WTC11 (cell line): ENCODE data around the gene ORC4. TPM values are rescaled to one million over a fixed set of nuclear protein-coding genes. Genes with fewer than 3 reads are reported as not detected.

ENCODE experiments used
- ATAC-seq: fragments of 200-7000 bp; cut with Tn5 transposase; 2 replicates; pipeline ENCODE4 v1.10.0; 2021; ENCODE audit warnings: mild to moderate bottlenecking, moderate library complexity
- CTCF ChIA-PET: fragments of 300-600 bp; sonication (Branson Sonifier 250); formaldehyde crosslinking; loops from one replicate; lab custom pipeline; 2021; ENCODE audit warnings: antibody characterized with exemption; lab: Charles Lee
- POLR2A ChIA-PET: fragments of 350-600 bp; sonication (Branson Sonifier 250); formaldehyde crosslinking; loops from one replicate; lab custom pipeline; 2021; ENCODE audit warnings: antibody characterized with exemption; lab: Charles Lee
- DNase-seq: peaks from one replicate; pipeline ENCODE4 v3.0.0; 2021; ENCODE audit warnings: low spot score
- H3K27ac Mint-ChIP-seq: 2 replicates; pipeline ENCODE4 v1.8.0; 2021; ENCODE audit warnings: mixed read lengths
- H3K27me3 Mint-ChIP-seq: 2 replicates; pipeline ENCODE4 v1.8.0; 2021; ENCODE audit warnings: low read depth, mild to moderate bottlenecking, moderate library complexity, mixed read lengths
- H3K36me3 Mint-ChIP-seq: 2 replicates; pipeline ENCODE4 v1.8.0; 2021; ENCODE audit warnings: mixed read lengths
- H3K4me1 Mint-ChIP-seq: 2 replicates; pipeline ENCODE4 v1.8.0; 2022; ENCODE audit warnings: mixed read lengths
- H3K4me3 Mint-ChIP-seq: 2 replicates; pipeline ENCODE4 v1.8.0; 2021; ENCODE audit warnings: mild to moderate bottlenecking, moderate library complexity, mixed read lengths
- H3K9me3 Mint-ChIP-seq: 2 replicates; pipeline ENCODE4 v1.8.0; 2021; ENCODE audit warnings: mixed read lengths
- CBFB ChIP-seq: sonication (generic); formaldehyde crosslinking; IDR thresholded peaks from 2 replicates; pipeline ENCODE4 v1.8.1; 2022; ENCODE audit warnings: mild to moderate bottlenecking, low read depth, missing genetic modification reagents
- CREB1 ChIP-seq: sonication (generic); formaldehyde crosslinking; IDR thresholded peaks from 2 replicates; pipeline ENCODE4 v1.8.0; 2023; ENCODE audit warnings: mild to moderate bottlenecking, missing genetic modification reagents
- CREM ChIP-seq: sonication (generic); formaldehyde crosslinking; IDR thresholded peaks from 2 replicates; pipeline ENCODE4 v1.8.1; 2022; ENCODE audit warnings: mild to moderate bottlenecking, missing genetic modification reagents, moderate library complexity
- ELF4 ChIP-seq: sonication (generic); formaldehyde crosslinking; IDR thresholded peaks from 2 replicates; pipeline ENCODE4 v1.8.1; 2022; ENCODE audit warnings: low read depth, mild to moderate bottlenecking, moderate library complexity, missing genetic modification reagents
- ETV6 ChIP-seq: sonication (generic); formaldehyde crosslinking; IDR thresholded peaks from 2 replicates; pipeline ENCODE4 v1.8.1; 2022; ENCODE audit warnings: mild to moderate bottlenecking, missing genetic modification reagents
- FOXJ3 ChIP-seq: sonication (generic); formaldehyde crosslinking; IDR thresholded peaks from 2 replicates; pipeline ENCODE4 v1.9.0; 2021; ENCODE audit warnings: missing genetic modification reagents, mild to moderate bottlenecking, borderline replicate concordance
- JAZF1 ChIP-seq: fragments of 250-450 bp; sonication (Bioruptor Pico); IDR thresholded peaks from 2 replicates; pipeline ENCODE4 v1.9.0; 2021; ENCODE audit warnings: moderate library complexity, mild to moderate bottlenecking, inconsistent platforms
- KAT7 ChIP-seq: sonication (generic); formaldehyde crosslinking; IDR thresholded peaks from 2 replicates; pipeline ENCODE4 v1.8.1; 2023; ENCODE audit warnings: missing genetic modification reagents, mild to moderate bottlenecking, borderline replicate concordance
- MAX ChIP-seq: sonication (generic); formaldehyde crosslinking; IDR thresholded peaks from 2 replicates; pipeline ENCODE4 v1.8.0; 2022; ENCODE audit warnings: mild to moderate bottlenecking, missing genetic modification reagents
- MYBL2 ChIP-seq: sonication (generic); formaldehyde crosslinking; IDR thresholded peaks from 2 replicates; pipeline ENCODE4 v1.8.1; 2023; ENCODE audit warnings: mild to moderate bottlenecking, moderate library complexity, missing genetic modification reagents
- NFATC4 ChIP-seq: fragments of 250-450 bp; sonication (Bioruptor Pico); IDR thresholded peaks from 2 replicates; pipeline ENCODE4 v1.9.0; 2021; ENCODE audit warnings: mild to moderate bottlenecking
- NFE2L1 ChIP-seq: sonication (generic); formaldehyde crosslinking; IDR thresholded peaks from 2 replicates; pipeline ENCODE4 v1.8.1; 2023; ENCODE audit warnings: missing genetic modification reagents
- NR2C2 ChIP-seq: sonication (generic); formaldehyde crosslinking; IDR thresholded peaks from 2 replicates; pipeline ENCODE4 v1.8.0; 2022; ENCODE audit warnings: mild to moderate bottlenecking, missing genetic modification reagents
- STAT6 ChIP-seq: sonication (generic); formaldehyde crosslinking; conservative IDR thresholded peaks from 2 replicates; pipeline ENCODE4 v1.8.1; 2023; ENCODE audit warnings: mild to moderate bottlenecking, low read depth, missing genetic modification reagents, moderate library complexity
- TCF7 ChIP-seq: sonication (generic); formaldehyde crosslinking; IDR thresholded peaks from 2 replicates; pipeline ENCODE4 v1.8.0; 2022; ENCODE audit warnings: mild to moderate bottlenecking, low read depth, missing genetic modification reagents, moderate library complexity
- ZNF121 ChIP-seq: sonication (generic); formaldehyde crosslinking; IDR thresholded peaks from 2 replicates; pipeline ENCODE4 v1.8.0; 2023; ENCODE audit warnings: missing genetic modification reagents
- ZNF396 ChIP-seq: fragments of 250-450 bp; sonication (Bioruptor Pico); IDR thresholded peaks from 2 replicates; pipeline ENCODE4 v1.8.0; 2021; ENCODE audit warnings: mild to moderate bottlenecking, moderate library complexity, borderline replicate concordance
- ZNF423 ChIP-seq: fragments of 250-450 bp; sonication (Bioruptor Pico); IDR thresholded peaks from 2 replicates; pipeline ENCODE4 v2.1.2; 2022; ENCODE audit warnings: mild to moderate bottlenecking, moderate library complexity
- total RNA-seq: library from RNA; stranded (reverse); gene quantifications from 3 replicates; pipeline ENCODE4 v1.2.3, GENCODE V29; 2021
- TF ChIP-seq, protein P1 (sequence below): sonication (generic); formaldehyde crosslinking; IDR thresholded peaks from 2 replicates; pipeline ENCODE4 v1.8.1; 2023; ENCODE audit warnings: mild to moderate bottlenecking, missing genetic modification reagents, moderate library complexity
- TF ChIP-seq, protein P2 (sequence below): fragments of 250-450 bp; sonication (Bioruptor Pico); IDR thresholded peaks from 2 replicates; pipeline ENCODE4 v1.8.0; 2021; ENCODE audit warnings: mild to moderate bottlenecking
- TF ChIP-seq, protein P3 (sequence below): sonication (generic); formaldehyde crosslinking; IDR thresholded peaks from 2 replicates; pipeline ENCODE4 v1.8.1; 2023; ENCODE audit warnings: mild to moderate bottlenecking, missing genetic modification reagents
- TF ChIP-seq, protein P4 (sequence below): sonication (generic); formaldehyde crosslinking; IDR thresholded peaks from 2 replicates; pipeline ENCODE4 v1.8.1; 2022; ENCODE audit warnings: mild to moderate bottlenecking, missing genetic modification reagents, moderate library complexity, borderline replicate concordance

The ORC4 gene
- total RNA-seq, 1 experiment from 2014 or later: 57.9 TPM

DNA sequence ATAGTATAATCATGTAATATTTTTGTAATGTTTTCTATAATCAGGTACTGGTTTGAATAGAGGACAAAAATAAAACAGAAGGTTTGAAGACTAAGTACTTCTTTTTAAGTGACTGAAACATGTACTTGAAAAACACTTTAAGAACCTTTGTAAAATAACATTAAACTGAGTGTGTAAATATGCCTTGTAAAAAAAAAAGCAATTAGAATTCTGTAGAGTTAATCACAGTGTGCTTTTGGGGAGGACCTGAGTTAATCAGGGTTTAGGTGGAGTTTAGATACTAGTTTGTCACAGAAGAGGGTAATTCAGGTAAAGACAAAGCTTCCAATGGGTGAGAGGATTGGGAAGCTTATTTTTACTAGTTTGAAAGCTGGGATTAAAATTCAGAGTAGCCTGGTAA is 10.6 kb upstream of the ORC4 start:
- no peaks in the 10 kb centered on the region for H3K27me3 Mint-ChIP-seq
- H3K9me3 Mint-ChIP-seq: no peaks in the 10 kb centered on the region
- no peak for ATAC-seq
- H3K27ac Mint-ChIP-seq: peak overlapping the region; percentile 60; the same call in 1 of the 2 replicates
- POLR2A ChIA-PET: interaction anchor here (0.6 kb wide), 1 partner anchor 29 kb away, joined by 3 read pairs; no protein-coding TSS in a partner anchor
- no peak for DNase-seq
- CTCF ChIA-PET: interaction anchor here (1.0 to 1.1 kb wide), 2 partner anchors 10 to 478 kb away, joined by 3 to 7 read pairs; partner anchors contain the start of gene MBD5
- no peaks in the 10 kb centered on the region for H3K36me3 Mint-ChIP-seq
- H3K4me3 Mint-ChIP-seq: no peak overlapping the region
- TF ChIP-seq ZNF396 (CRISPR knock-in tag) (no peak), MAX (CRISPR knock-in tag) (no peak), NFE2L1 (CRISPR knock-in tag) (no peak), ELF4 (no peak), NR2C2 (no peak), ZNF423 (CRISPR knock-in tag) (no peak), CREB1 (CRISPR knock-in tag) (no peak), NFATC4 (no peak), ETV6 (no peak), TCF7 (CRISPR knock-in tag) (no peak), CBFB (CRISPR knock-in tag) (no peak), JAZF1 (CRISPR knock-in tag) (no peak)
- TF ChIP-seq, protein P1, sequence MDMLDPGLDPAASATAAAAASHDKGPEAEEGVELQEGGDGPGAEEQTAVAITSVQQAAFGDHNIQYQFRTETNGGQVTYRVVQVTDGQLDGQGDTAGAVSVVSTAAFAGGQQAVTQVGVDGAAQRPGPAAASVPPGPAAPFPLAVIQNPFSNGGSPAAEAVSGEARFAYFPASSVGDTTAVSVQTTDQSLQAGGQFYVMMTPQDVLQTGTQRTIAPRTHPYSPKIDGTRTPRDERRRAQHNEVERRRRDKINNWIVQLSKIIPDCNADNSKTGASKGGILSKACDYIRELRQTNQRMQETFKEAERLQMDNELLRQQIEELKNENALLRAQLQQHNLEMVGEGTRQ (CRISPR knock-in tag): no peak
- TF ChIP-seq, protein P2, sequence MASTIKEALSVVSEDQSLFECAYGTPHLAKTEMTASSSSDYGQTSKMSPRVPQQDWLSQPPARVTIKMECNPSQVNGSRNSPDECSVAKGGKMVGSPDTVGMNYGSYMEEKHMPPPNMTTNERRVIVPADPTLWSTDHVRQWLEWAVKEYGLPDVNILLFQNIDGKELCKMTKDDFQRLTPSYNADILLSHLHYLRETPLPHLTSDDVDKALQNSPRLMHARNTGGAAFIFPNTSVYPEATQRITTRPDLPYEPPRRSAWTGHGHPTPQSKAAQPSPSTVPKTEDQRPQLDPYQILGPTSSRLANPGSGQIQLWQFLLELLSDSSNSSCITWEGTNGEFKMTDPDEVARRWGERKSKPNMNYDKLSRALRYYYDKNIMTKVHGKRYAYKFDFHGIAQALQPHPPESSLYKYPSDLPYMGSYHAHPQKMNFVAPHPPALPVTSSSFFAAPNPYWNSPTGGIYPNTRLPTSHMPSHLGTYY (CRISPR knock-in tag): no peak
- TF ChIP-seq, all 79 proteins: peak for 0
- H3K4me1 Mint-ChIP-seq: no peaks in the 10 kb centered on the region

GRCh38 chr2:148028781-148029180 is 8.2 kb upstream of the ORC4 start:
- DNase-seq (no peak), ATAC-seq (no peak)
- ChIA-PET CTCF (no interaction called here), POLR2A (no interaction called here)
- Mint-ChIP-seq H3K27ac (no peak overlapping the region), H3K36me3 (no peaks in the 10 kb centered on the region), H3K9me3 (no peaks in the 10 kb centered on the region), H3K4me1 (0 out of 2 replicates have a peak, but pooled peaks cover under 1% of the 10 kb centered on the region), H3K4me3 (no peak overlapping the region), H3K27me3 (no peaks in the 10 kb centered on the region)
- TF ChIP-seq, protein P3, sequence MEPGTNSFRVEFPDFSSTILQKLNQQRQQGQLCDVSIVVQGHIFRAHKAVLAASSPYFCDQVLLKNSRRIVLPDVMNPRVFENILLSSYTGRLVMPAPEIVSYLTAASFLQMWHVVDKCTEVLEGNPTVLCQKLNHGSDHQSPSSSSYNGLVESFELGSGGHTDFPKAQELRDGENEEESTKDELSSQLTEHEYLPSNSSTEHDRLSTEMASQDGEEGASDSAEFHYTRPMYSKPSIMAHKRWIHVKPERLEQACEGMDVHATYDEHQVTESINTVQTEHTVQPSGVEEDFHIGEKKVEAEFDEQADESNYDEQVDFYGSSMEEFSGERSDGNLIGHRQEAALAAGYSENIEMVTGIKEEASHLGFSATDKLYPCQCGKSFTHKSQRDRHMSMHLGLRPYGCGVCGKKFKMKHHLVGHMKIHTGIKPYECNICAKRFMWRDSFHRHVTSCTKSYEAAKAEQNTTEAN (CRISPR knock-in tag): no peak
- TF ChIP-seq ZNF121: no peak
- no peak for TF ChIP-seq FOXJ3
- TF ChIP-seq STAT6: no peak
- TF ChIP-seq, protein P4, sequence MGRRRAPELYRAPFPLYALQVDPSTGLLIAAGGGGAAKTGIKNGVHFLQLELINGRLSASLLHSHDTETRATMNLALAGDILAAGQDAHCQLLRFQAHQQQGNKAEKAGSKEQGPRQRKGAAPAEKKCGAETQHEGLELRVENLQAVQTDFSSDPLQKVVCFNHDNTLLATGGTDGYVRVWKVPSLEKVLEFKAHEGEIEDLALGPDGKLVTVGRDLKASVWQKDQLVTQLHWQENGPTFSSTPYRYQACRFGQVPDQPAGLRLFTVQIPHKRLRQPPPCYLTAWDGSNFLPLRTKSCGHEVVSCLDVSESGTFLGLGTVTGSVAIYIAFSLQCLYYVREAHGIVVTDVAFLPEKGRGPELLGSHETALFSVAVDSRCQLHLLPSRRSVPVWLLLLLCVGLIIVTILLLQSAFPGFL (CRISPR knock-in tag): no peak
- TF ChIP-seq, protein P1 (CRISPR knock-in tag): no peak
- no peak for TF ChIP-seq KAT7 (CRISPR knock-in tag)
- no peak for TF ChIP-seq MYBL2 (CRISPR knock-in tag)
- TF ChIP-seq ETV6: no peak
- TF ChIP-seq CREM: no peak
